Measurements from ENCODE around the gene IFIT2.
"Not testable (repeated sequence)": the region's sequence is repeated elsewhere in the genome, so short reads cannot be mapped to it uniquely, and the experiment has no call there.

The IFIT2 gene

GRCh38 chr10:89280508-89280907 lies 21.3 kb upstream of the IFIT2 start:
- no peak for DNase-seq

GRCh38 chr10:89281606-89282395 lies 20.0 kb upstream of the IFIT2 start:
- no peak for DNase-seq

- DNase-seq: no peak
Measured at GRCh38 chr10:89283025-89283935, 18.6 kb upstream of the IFIT2 start.

- no peak for DNase-seq
Measured at GRCh38 chr10:89283936-89284475, 17.8 kb upstream of the IFIT2 start.

GRCh38 chr10:89284711-89285110 lies 17.1 kb upstream of the IFIT2 start:
- DNase-seq: not testable (repeated sequence)

GRCh38 chr10:89285303-89285702 lies 16.5 kb upstream of the IFIT2 start:
- not testable (repeated sequence) for DNase-seq

GRCh38 chr10:89294721-89295239 lies 7.1 kb upstream of the IFIT2 start:
- DNase-seq: no peak

GRCh38 chr10:89295597-89295996 lies 6.2 kb upstream of the IFIT2 start:
- no peak for DNase-seq

- DNase-seq: no peak
Measured at GRCh38 chr10:89296220-89296648, 5.6 kb upstream of the IFIT2 start.

- DNase-seq: no peak
Measured at GRCh38 chr10:89297356-89297755, 4.5 kb upstream of the IFIT2 start.

GRCh38 chr10:89297791-89298190 lies 4.1 kb upstream of the IFIT2 start:
- DNase-seq: no peak

- DNase-seq: no peak
Measured at GRCh38 chr10:89299031-89299430, 2.8 kb upstream of the IFIT2 start.

GRCh38 chr10:89301232-89301631 lies 614 bp upstream of the IFIT2 start:
- DNase-seq: peak; percentile 46

GRCh38 chr10:89302625-89303024 lies 779 bp downstream of the IFIT2 start:
- no peak for DNase-seq

GRCh38 chr10:89303161-89303560 lies 1.3 kb downstream of the IFIT2 start:
- DNase-seq: no peak

- DNase-seq: no peak
Measured at GRCh38 chr10:89304026-89304425, 2.2 kb downstream of the IFIT2 start.

- DNase-seq: no peak
Measured at GRCh38 chr10:89304446-89304845, 2.6 kb downstream of the IFIT2 start.

- DNase-seq: no peak
Measured at GRCh38 chr10:89304925-89305324, 3.1 kb downstream of the IFIT2 start.

- DNase-seq: no peak
Measured at GRCh38 chr10:89305766-89306433, 4.1 kb downstream of the IFIT2 start.

- DNase-seq: no peak
Measured at GRCh38 chr10:89306434-89307268, 4.8 kb downstream of the IFIT2 start.

- DNase-seq: no peak
Measured at GRCh38 chr10:89307269-89307577, 5.4 kb downstream of the IFIT2 start.

GRCh38 chr10:89308266-89308665 lies 6.4 kb downstream of the IFIT2 start:
- no peak for DNase-seq

All from CD4-positive, alpha-beta T cell treated with Interleukin-10 for 1 hour (primary cell).